Measurements from ENCODE around the gene ZFAND6. TPM values are rescaled to one million over a fixed set of nuclear protein-coding genes. Genes with fewer than 3 reads are reported as not detected.
A peak's percentile ranks its signal among the peaks of the same experiment; 100 is the strongest.
"Not testable (repeated sequence)": the region's sequence is repeated elsewhere in the genome, so short reads cannot be mapped to it uniquely, and the experiment has no call there.

The ZFAND6 gene
- total RNA-seq: 87.4 TPM

- Histone ChIP-seq H3K4me1 (peaks cover 22% of the 10 kb centered on the region), H3K36me3 (no peaks in the 10 kb centered on the region), H3K4me3 (peak within 1 kb of the TSS; percentile 81 to 82), H3K27ac (peak within 1 kb of the TSS; percentile 97), H3K27me3 (no peaks in the 10 kb centered on the region), H3K9me3 (no peaks in the 10 kb centered on the region)
- peak in 1 of 2 donors; percentile 75 for TF ChIP-seq POLR2A (IDR thresholded peaks at IDR 0.05)
- TF ChIP-seq CTCF (IDR thresholded peaks at IDR 0.05): no peak
- peak; percentile 58 to 88 for TF ChIP-seq POLR2AphosphoS5 (IDR thresholded peaks at IDR 0.05; ENCODE audit: insufficient read depth in 1 of 2, low read depth in 1 of 2)
- intact Hi-C loops (cut with DNase I): loop anchor here (5.0 to 10.0 kb wide), 3 partner anchors 93 to 1266 kb away; partner anchors contain the start of genes FAH and STARD5
- DNase-seq (ENCODE audit: extremely low spot score in 2 of 2): peak in 1 of 2 donors; percentile 97
Measured at GRCh38 chr15:80058851-80059785, at the start of gene ZFAND6. ZFAND6 (plus strand) TSS chr15:80059676; CDS start chr15:80120345, 60,669 bp downstream.

GRCh38 chr15:80010131-80010673 lies 49.3 kb upstream of the ZFAND6 start:
- Histone ChIP-seq H3K4me1 (no peaks in the 10 kb centered on the region), H3K36me3 (no peaks in the 10 kb centered on the region), H3K27me3 (no peaks in the 10 kb centered on the region), H3K27ac (no peak overlapping the region), H3K9me3 (no peaks in the 10 kb centered on the region), H3K4me3 (no peak overlapping the region)
- TF ChIP-seq CTCF (IDR thresholded peaks at IDR 0.05) (no peak), POLR2AphosphoS5 (IDR thresholded peaks at IDR 0.05; ENCODE audit: insufficient read depth in 1 of 2, low read depth in 1 of 2) (no peak), POLR2A (IDR thresholded peaks at IDR 0.05) (no peak)
- intact Hi-C loops (cut with DNase I): no loop called here
- peak in 1 of 2 donors; percentile 19 for DNase-seq (ENCODE audit: extremely low spot score in 2 of 2)

GRCh38 chr15:80011041-80011523 lies 48.4 kb upstream of the ZFAND6 start:
- intact Hi-C loops (cut with DNase I); H3K27ac ChIP-seq; DNase-seq (ENCODE audit: extremely low spot score in 2 of 2); H3K9me3 ChIP-seq; H3K36me3 ChIP-seq; H3K4me3 ChIP-seq; H3K4me1 ChIP-seq; H3K27me3 ChIP-seq: not testable (repeated sequence)

- TF ChIP-seq CTCF (IDR thresholded peaks at IDR 0.05) (no peak), POLR2AphosphoS5 (IDR thresholded peaks at IDR 0.05; ENCODE audit: insufficient read depth in 1 of 2, low read depth in 1 of 2) (no peak), POLR2A (IDR thresholded peaks at IDR 0.05) (no peak)
- Histone ChIP-seq H3K27me3 (no peaks in the 10 kb centered on the region), H3K4me3 (no peak overlapping the region), H3K36me3 (no peaks in the 10 kb centered on the region), H3K27ac (no peak overlapping the region), H3K9me3 (no peaks in the 10 kb centered on the region), H3K4me1 (no peaks in the 10 kb centered on the region)
- intact Hi-C loops (cut with DNase I): no loop called here
- DNase-seq (ENCODE audit: extremely low spot score in 2 of 2): no peak
Measured at GRCh38 chr15:80011596-80011995, 47.9 kb upstream of the ZFAND6 start.

GRCh38 chr15:80012060-80012726 lies 47.3 kb upstream of the ZFAND6 start:
- DNase-seq (ENCODE audit: extremely low spot score in 2 of 2): no peak
- TF ChIP-seq POLR2A (IDR thresholded peaks at IDR 0.05) (no peak), CTCF (IDR thresholded peaks at IDR 0.05) (no peak), POLR2AphosphoS5 (IDR thresholded peaks at IDR 0.05; ENCODE audit: insufficient read depth in 1 of 2, low read depth in 1 of 2) (no peak)

GRCh38 chr15:80014186-80014585 lies 45.3 kb upstream of the ZFAND6 start:
- peak in 1 of 2 donors; percentile 1 for DNase-seq (ENCODE audit: extremely low spot score in 2 of 2)
- intact Hi-C loops (cut with DNase I): not testable (repeated sequence)

More at GRCh38 chr15:80012060-80012726, 47.3 kb upstream of the ZFAND6 start:
- intact Hi-C loops (cut with DNase I): no loop called here
- H3K4me3 ChIP-seq: no peak overlapping the region
- no peaks in the 10 kb centered on the region for H3K9me3 ChIP-seq
- H3K27me3 ChIP-seq: no peaks in the 10 kb centered on the region
- no peaks in the 10 kb centered on the region for H3K36me3 ChIP-seq
- no peak overlapping the region for H3K27ac ChIP-seq
- H3K4me1 ChIP-seq: no peaks in the 10 kb centered on the region

More at GRCh38 chr15:80014186-80014585, 45.3 kb upstream of the ZFAND6 start:
- not testable (repeated sequence) for H3K4me3 ChIP-seq, H3K27me3 ChIP-seq, H3K27ac ChIP-seq, H3K9me3 ChIP-seq, H3K36me3 ChIP-seq, H3K4me1 ChIP-seq

Measured in vagina (tissue), 2 donors.